ENCODE results near the gene CLHC1. TPM values are rescaled to one million over a fixed set of nuclear protein-coding genes. Genes with fewer than 3 reads are reported as not detected.
"Not testable (repeated sequence)": the region's sequence is repeated elsewhere in the genome, so short reads cannot be mapped to it uniquely, and the experiment has no call there.

CLHC1 gene
- total RNA-seq, 4 donors from 2014 or later = 2.5 to 12.7 (median 5.9) TPM

DNA sequence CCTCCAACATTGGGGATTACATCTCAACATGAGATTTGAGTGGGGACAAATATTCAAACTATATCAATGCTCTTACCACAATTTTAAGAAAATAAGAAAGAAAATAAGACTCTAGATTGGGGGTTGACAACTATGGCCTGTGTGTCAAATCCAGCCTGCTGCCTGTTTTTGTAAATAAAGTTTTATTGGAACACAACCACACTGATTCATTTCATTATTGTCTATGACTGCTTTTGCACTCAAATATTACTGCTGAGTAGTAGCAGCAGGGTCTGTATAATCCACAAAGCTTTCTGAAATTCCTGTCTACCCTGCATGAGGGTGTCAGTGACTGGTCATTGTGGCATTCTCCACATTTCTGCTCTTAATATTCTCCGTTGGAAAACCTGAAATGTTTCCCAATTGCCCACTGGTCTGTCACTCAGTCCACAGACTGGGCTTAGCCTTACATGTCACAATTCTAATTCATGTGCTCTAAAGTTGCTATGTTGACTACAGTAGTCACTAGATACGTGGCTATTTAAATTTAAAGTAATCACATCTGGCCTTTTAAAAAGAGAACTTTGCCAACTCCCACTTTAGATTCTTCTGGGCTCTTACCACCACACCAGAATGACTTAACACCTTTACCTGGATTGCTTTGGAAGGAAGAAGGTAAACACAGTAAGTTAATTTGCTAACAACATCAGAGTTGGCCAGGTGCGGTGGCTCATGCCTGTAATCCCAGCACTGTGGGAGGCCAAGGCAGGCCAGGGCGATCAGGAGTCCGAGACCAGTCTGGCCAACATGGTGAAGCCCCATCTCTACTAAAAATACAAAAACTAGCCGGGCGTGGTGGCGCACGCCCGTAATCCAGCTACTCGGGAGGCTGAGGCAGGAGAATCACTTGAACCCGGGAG lies 86.9 kb downstream of the CLHC1 start:
- peaks cover 15% of the 10 kb centered on the region for H3K4me1 ChIP-seq
- no peak overlapping the region for H3K4me3 ChIP-seq
- WGBS = 78% methylated on average over 12 of the region's 12 CpGs
- H3K9me3 ChIP-seq = no peaks in the 10 kb centered on the region
- peak overlapping the region; percentile 71 for H3K27ac ChIP-seq
- no peaks in the 10 kb centered on the region for H3K36me3 ChIP-seq
- no peak for DNase-seq (ENCODE audit: low spot score in 2 of 2)
- no peaks in the 10 kb centered on the region for H3K27me3 ChIP-seq
- TF ChIP-seq POLR2AphosphoS5 (IDR thresholded peaks at IDR 0.05) (no peak), EP300 (IDR thresholded peaks at IDR 0.05) (no peak), POLR2A (IDR thresholded peaks at IDR 0.05) (no peak)
- TF ChIP-seq, protein P1, sequence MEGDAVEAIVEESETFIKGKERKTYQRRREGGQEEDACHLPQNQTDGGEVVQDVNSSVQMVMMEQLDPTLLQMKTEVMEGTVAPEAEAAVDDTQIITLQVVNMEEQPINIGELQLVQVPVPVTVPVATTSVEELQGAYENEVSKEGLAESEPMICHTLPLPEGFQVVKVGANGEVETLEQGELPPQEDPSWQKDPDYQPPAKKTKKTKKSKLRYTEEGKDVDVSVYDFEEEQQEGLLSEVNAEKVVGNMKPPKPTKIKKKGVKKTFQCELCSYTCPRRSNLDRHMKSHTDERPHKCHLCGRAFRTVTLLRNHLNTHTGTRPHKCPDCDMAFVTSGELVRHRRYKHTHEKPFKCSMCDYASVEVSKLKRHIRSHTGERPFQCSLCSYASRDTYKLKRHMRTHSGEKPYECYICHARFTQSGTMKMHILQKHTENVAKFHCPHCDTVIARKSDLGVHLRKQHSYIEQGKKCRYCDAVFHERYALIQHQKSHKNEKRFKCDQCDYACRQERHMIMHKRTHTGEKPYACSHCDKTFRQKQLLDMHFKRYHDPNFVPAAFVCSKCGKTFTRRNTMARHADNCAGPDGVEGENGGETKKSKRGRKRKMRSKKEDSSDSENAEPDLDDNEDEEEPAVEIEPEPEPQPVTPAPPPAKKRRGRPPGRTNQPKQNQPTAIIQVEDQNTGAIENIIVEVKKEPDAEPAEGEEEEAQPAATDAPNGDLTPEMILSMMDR (IDR thresholded peaks at IDR 0.05) = no peak

DNA sequence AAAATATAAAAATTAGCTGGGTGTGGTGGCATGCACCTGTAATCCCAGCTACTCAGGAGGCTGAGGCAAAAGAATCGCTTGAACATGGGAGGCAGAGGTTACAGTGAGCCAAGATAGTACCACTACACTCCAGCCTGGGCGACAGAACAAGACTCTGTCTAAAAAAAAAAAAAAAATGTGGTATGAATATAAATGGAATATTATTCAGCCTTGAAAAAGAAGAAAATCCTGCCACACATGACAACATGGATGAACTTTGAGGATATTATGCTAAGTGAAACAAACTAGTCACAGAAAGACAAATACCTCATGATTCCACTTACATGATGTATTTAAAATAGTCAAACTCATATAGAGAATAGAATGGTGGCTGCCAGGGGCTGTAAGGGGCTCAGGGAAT lies 88.4 kb downstream of the CLHC1 start:
- not testable (repeated sequence) for DNase-seq (ENCODE audit: low spot score in 2 of 2); H3K36me3 ChIP-seq; H3K27me3 ChIP-seq; H3K27ac ChIP-seq; H3K4me3 ChIP-seq; H3K9me3 ChIP-seq
- WGBS = 98% methylated on average over 2 of the region's 2 CpGs
- H3K4me1 ChIP-seq = peaks cover 15% of the 10 kb centered on the region

- H3K36me3 ChIP-seq = no peaks in the 10 kb centered on the region
- peaks cover 16% of the 10 kb centered on the region for H3K4me1 ChIP-seq
- no peaks in the 10 kb centered on the region for H3K27me3 ChIP-seq
- 91% methylated on average over 2 of the region's 2 CpGs for WGBS
- H3K4me3 ChIP-seq = no peak overlapping the region
- H3K27ac ChIP-seq = no peak overlapping the region
- no peak for DNase-seq (ENCODE audit: low spot score in 2 of 2)
- TF ChIP-seq POLR2AphosphoS5 (IDR thresholded peaks at IDR 0.05) = no peak
- TF ChIP-seq POLR2A (IDR thresholded peaks at IDR 0.05) = no peak
- no peak for TF ChIP-seq EP300 (IDR thresholded peaks at IDR 0.05)
- TF ChIP-seq, protein P1 (IDR thresholded peaks at IDR 0.05) = no peak
- no peaks in the 10 kb centered on the region for H3K9me3 ChIP-seq
Measured at GRCh38 chr2:55142518-55142917, 89.6 kb downstream of the CLHC1 start.

DNA sequence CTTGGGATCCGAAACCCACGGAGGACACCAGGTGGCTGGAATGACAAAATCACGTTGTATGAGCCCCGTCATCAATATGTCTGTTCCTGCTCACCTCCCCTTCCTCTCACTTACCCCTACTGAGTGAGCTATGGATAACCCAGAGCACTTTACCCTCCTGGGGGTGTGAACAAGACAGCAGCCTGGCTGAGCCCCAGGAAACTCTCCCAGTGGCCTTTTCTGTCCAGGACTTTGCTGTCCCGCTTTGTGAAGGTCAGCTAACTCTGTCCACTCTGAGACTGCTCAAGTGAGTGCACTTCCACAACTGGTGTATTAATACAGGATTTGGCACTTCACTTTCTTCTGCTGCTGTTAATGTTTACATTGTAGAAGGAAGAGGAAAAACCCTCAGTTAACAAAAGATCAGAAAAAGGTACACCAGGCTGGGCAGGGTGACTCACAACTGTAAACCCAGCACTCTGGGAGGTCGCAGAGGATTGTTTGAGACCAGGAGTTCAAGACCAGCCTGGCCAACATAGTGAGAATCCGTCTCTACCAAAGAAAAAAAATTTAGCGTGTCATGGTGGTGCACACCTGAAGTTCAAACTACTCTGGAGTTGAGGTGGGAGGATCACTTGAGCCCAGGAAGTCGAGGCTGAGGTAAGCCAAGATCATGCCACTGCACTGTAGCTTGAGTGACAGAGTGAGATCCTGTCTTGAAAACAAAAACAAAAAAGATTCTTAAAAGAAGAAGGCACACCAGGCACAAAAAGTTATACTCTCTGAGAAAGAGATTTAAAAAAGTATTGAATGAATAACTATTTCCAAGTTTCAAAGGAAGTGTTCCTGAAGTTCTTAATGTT lies 90.3 kb downstream of the CLHC1 start:
- no peaks in the 10 kb centered on the region for H3K27me3 ChIP-seq
- H3K36me3 ChIP-seq = no peaks in the 10 kb centered on the region
- WGBS = 80% methylated on average over 9 of the region's 9 CpGs
- no peak overlapping the region for H3K4me3 ChIP-seq
- DNase-seq (ENCODE audit: low spot score in 2 of 2) = no peak
- TF ChIP-seq POLR2AphosphoS5 (IDR thresholded peaks at IDR 0.05) (no peak), EP300 (IDR thresholded peaks at IDR 0.05) (no peak), POLR2A (IDR thresholded peaks at IDR 0.05) (no peak)
- TF ChIP-seq, protein P1 (IDR thresholded peaks at IDR 0.05) = no peak
- H3K9me3 ChIP-seq = no peaks in the 10 kb centered on the region
- H3K4me1 ChIP-seq = peaks cover 16% of the 10 kb centered on the region
- peak overlapping the region; percentile 38 for H3K27ac ChIP-seq

- H3K4me3 ChIP-seq = no peak overlapping the region
- WGBS = 58% methylated on average over 8 of the region's 8 CpGs
- no peak for DNase-seq (ENCODE audit: low spot score in 2 of 2)
- peaks cover 20% of the 10 kb centered on the region for H3K4me1 ChIP-seq
- TF ChIP-seq, protein P1 (IDR thresholded peaks at IDR 0.05) = no peak
- no peak for TF ChIP-seq EP300 (IDR thresholded peaks at IDR 0.05)
- TF ChIP-seq POLR2A (IDR thresholded peaks at IDR 0.05) = no peak
- TF ChIP-seq POLR2AphosphoS5 (IDR thresholded peaks at IDR 0.05) = no peak
- no peaks in the 10 kb centered on the region for H3K36me3 ChIP-seq
- H3K27ac ChIP-seq = peak overlapping the region; percentile 38
- H3K9me3 ChIP-seq = no peaks in the 10 kb centered on the region
- no peaks in the 10 kb centered on the region for H3K27me3 ChIP-seq
Measured at GRCh38 chr2:55140316-55141219, 91.5 kb downstream of the CLHC1 start.

All from suprapubic skin (tissue), 4 donors.